ENCODE results near the gene LMBRD2.

LMBRD2 gene

DNA sequence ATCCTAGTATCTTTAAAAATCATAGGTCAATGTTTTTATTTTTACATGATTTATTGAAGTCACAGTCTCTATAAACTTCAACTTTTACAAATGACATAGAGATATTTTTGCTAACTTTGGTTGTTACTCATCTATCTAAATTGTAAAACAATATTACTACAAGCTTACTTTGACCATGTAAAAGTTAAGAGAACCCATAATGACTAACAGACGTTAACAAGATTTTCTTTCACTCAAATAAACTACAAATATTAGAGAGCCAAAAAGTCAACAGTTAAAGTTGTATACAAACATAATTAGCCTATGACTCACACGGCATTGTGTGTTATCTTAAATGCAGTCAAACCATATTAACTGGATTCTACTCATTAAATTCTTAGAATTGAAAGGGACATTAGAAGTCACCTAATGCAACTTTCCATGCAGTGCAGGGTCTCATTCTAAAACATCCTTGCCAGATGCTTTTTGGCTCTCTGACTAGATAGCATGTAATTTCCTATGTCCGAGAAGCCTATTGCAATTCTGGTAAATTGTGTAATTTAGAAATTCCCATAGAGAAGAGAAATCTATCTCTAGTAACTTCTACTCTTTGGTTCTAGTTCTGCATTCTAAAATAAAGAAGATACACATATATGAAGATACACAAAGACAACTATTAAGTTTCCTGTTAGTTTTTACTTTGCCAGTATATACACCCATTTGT lies 42.8 kb downstream of the LMBRD2 start:
- DNase-seq (ENCODE audit: low read depth in 2 of 2) = no peak

GRCh38 chr5:36105819-36106218 lies 45.9 kb downstream of the LMBRD2 start:
- no peak for DNase-seq (ENCODE audit: low read depth in 2 of 2)

DNA sequence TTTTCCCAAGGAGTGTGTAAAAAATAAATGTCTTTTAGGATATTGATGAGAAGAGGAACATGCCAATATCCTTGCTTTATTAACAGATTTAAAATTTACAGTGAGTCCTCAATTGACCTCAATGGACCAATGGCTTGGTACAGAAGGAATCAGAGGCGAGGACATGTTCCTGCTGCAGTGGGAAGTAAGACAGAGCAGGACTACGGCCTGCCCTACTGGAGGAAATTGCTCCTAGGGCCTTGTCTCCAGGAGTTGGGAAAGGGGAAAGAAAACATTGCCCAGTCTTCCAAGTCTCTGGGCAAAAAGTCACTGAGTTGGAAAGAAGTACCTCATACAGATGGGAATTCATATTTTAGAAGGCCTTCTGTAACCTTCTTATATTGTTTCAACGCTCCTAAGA lies 51.9 kb downstream of the LMBRD2 start:
- DNase-seq (ENCODE audit: low read depth in 2 of 2) = no peak

DNA sequence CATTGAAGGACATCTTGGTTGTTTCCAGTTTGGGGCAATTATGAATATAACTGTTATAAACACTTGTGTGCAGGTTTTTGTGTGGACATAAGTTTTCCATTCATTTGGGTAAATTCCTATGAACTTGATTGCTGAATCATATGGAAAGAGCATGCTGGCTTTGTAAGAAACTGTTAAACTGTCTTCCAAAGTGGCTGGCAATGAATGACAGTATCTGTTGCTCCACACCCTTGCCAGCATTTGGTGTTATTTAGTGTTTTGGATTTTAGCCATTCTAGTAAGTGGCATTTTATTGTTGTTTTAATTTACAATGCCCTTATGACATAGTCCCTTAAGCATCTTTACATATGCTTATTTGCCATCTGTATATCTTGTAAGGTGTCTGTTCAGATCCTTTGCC lies 55.2 kb downstream of the LMBRD2 start:
- DNase-seq (ENCODE audit: low read depth in 2 of 2) = no peak

- no peak for DNase-seq (ENCODE audit: low read depth in 2 of 2)
Observed at GRCh38 chr5:36089989-36090388, 61.7 kb downstream of the LMBRD2 start.

DNA sequence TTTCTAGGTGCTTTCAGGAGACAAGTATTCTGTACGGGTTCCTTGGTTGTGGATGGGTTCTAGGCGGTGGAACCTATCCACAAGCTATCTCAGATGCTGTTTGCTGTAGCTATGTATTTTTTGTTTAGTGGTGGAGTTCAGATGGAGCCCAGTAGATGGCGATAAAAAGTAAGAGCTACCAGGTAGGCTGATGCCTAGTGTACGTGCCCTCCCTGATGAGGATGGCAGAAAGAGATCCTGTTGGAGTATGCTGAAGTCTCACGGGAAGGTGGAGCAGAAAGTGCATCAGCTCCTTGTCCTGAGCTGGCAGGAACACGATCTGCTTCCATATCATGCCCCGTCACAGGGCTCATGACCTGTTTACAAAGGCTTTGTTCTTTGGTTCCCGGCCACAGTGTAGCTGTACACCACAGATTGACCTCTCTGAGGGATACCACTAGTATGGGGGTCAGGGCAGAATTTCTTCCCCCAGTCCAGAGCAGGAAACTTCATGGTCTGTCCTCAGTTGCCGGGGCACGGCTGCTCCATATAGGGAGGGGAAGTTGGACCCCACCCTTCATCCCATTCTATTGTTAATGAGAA lies 72.4 kb downstream of the LMBRD2 start:
- no peak for DNase-seq (ENCODE audit: low read depth in 2 of 2)

- DNase-seq (ENCODE audit: low read depth in 2 of 2) = no peak
Observed at GRCh38 chr5:36078430-36078829, 73.3 kb downstream of the LMBRD2 start.

DNA sequence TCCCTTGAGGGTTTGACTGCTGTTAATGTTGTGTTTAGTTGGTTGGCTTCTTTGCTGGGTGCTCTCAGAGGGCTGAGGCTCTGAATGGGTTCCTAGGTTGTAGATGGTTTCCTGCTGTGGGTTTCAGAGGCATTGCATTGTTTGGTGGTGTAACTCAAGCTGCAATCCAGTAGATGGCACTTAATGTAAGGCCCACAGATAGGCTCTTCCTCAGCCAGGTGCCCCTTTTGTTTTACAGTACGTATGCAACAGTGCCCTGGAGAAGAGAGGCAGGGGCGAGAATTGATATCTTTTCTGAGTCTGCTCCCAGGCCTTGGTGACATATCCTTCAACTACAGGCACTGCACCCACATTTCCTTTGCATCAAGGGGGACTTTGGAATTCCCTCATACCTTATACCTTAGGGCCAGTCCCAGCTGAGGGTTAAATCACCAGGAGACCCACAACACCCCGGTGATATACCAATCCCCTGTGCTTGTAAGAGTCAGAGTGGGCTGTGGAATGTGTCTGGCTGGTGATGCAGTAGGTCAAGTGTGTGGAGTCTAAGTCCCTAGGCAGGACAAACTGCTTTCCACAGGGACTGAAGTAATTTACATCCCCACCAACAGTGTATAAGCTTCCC lies 78.0 kb downstream of the LMBRD2 start:
- no peak for DNase-seq (ENCODE audit: low read depth in 2 of 2)

DNA sequence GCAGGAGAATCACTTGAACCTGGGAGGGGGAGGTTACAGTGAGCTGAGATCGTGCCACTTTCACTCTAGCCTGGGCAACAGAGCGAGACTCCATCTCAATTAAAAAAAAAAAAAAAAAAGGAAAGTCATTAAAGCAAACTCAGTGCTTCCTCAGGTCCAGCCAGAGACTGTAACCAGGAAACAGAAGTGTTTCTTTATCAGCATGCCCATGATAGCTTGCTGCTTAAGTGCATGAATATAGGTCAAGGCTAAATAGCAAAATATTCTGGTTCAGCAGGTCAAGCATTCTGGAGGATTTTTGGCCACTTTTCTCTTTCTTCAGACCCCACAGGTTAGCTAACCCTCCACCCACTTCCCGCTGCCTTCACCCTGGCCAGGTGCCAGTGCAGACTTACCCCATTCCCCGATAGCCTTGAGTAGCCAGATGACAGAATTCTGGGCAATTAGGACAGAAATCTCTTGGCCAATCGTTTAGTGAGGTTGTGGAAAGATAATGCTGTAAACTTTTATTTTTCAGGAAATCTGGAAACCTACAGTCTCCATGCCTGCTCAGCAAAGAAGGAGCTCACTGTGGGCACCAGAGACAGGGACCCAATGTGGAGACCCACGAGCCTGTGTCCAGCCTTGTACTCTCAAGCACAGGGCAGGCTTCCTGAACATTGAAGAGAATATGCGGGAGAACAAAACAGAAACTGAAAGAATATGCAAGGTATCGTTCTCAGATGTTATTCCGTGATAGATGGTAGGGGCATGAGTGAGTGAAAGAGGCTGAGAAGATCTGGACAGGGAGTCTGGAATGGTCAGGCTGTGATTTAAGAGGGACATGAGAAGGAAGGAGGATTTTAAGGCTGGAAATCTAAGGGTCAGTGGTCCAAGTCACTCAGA lies 80.8 kb downstream of the LMBRD2 start:
- no peak for DNase-seq (ENCODE audit: low read depth in 2 of 2)

GRCh38 chr5:36068751-36069281 lies 82.9 kb downstream of the LMBRD2 start:
- no peak for DNase-seq (ENCODE audit: low read depth in 2 of 2)

GRCh38 chr5:36066540-36067210 lies 85.0 kb downstream of the LMBRD2 start, which contains the start of gene UGT3A2:
UGT3A2 (minus strand) TSS chr5:36066882; CDS start chr5:36066789, 93 bp downstream.
- no peak for DNase-seq (ENCODE audit: low read depth in 2 of 2)

DNA sequence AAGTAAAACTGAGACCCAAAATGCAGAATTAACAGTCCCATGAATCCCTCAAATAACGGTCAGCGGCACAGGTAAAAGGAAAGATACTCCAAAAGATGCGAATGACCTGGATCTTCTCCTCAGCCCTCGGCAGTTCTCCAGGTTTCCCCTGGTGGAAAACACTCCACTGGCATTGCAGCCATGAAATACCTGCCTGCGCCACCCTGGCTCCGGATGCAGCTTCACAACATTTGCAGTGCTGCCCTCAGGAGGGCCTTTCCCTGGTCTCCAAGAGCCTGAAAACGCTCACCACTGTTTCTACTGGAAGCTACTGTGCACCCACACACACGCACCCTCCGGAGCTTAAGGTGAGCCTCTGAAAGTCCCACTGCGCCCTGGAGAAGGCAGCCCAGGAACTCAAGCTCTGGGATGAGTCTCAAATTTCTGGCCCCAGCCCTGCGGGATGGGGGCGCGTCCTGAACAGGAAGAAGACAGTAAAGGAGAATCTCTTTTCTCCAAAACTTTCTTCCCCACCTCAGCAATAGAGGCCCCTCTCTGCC lies 85.6 kb downstream of the LMBRD2 start:
- DNase-seq (ENCODE audit: low read depth in 2 of 2) = no peak

DNA sequence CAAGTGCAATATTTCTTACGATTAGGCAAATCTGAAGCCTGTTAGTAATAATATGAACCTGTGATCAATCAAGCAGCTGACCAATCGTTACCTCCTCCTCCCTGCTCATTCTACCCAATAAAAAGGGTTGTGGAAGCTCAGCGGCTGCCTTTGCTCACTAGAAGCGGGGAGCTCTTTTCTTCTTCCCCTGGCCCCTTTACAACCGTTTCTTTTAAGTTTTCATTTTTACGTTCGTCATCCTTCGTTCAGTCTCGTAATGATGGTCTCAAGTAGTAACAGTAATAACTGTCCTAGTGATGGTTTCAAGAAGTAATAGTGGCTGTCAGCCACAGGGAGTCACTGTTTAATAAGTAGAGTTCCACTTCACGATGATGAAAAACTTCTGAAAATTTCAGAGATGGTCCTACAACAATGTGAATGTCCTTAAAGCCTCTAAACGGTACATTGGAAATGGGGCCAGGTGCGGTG lies 91.2 kb downstream of the LMBRD2 start:
- DNase-seq (ENCODE audit: low read depth in 2 of 2) = no peak

GRCh38 chr5:36059571-36060419 lies 91.9 kb downstream of the LMBRD2 start:
- no peak for DNase-seq (ENCODE audit: low read depth in 2 of 2)

- DNase-seq (ENCODE audit: low read depth in 2 of 2) = no peak
Observed at GRCh38 chr5:36058776-36059175, 92.9 kb downstream of the LMBRD2 start.

- no peak for DNase-seq (ENCODE audit: low read depth in 2 of 2)
Observed at GRCh38 chr5:36057386-36057785, 94.3 kb downstream of the LMBRD2 start.

- DNase-seq (ENCODE audit: low read depth in 2 of 2) = no peak
Observed at GRCh38 chr5:36056422-36056821, 95.3 kb downstream of the LMBRD2 start.

DNA sequence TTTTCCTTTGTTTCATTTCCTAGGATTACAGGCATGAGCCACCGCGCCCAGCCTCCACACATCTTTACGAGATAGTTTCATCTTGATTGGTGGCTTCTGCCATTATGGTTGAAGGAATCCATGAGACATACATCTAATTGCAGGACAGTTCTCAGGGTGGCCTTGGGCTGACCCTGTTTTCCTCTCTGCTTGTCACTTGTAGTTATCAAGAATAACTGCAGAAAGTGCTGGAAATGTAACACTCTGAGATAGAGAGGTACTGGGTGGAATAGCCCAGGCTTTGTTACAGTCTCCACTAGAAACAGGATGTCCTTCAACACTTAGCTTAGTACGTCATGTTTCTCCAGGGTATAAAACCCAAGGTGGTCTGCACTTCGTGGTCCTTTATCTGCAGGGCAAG lies 95.7 kb downstream of the LMBRD2 start:
- DNase-seq (ENCODE audit: low read depth in 2 of 2) = no peak

DNA sequence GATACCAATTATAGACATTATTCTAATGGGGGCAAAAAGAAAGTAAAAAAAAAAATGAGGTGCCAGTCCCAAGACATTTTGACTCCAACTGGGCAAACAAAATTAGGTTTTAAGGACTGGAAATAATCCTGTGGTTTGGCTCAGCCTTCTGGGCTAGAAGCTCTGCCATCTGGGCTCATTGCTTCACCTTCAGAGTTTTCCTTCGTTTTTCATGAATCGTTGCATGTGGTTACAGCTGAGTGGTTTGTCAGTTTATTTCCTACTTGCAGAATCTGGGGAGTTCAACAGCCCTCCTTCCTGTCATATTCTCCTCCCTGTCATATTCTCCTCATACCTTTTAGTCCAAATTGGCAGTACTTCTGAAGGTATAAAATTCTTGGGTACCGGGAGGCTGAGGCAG lies 97.0 kb downstream of the LMBRD2 start:
- no peak for DNase-seq (ENCODE audit: low read depth in 2 of 2)

- no peak for DNase-seq (ENCODE audit: low read depth in 2 of 2)
Observed at GRCh38 chr5:36052538-36052937, 99.1 kb downstream of the LMBRD2 start.
